T-helper 1 cell treated with Interleukin-12 subunit alpha and Interleukin-12 subunit beta and Interleukin-4 antibody, amounts not matched to agents 30 μg/mL and 1 μg/mL, for 36 hours (primary cell): ENCODE measurements around the gene TCF7.
A peak's percentile ranks its signal among the peaks of the same experiment; 100 is the strongest.

Source experiments
- H3K27ac Mint-ChIP-seq: one replicate; pipeline ENCODE4 v1.8.0; 2021; ENCODE audit warnings: mild to moderate bottlenecking, mixed read lengths
- H3K27me3 Mint-ChIP-seq: one replicate; pipeline ENCODE4 v1.8.0; 2021; ENCODE audit warnings: low read depth, mixed read lengths
- H3K36me3 Mint-ChIP-seq: one replicate; pipeline ENCODE4 v1.8.0; 2021; ENCODE audit warnings: low read depth, mixed read lengths
- H3K4me1 Mint-ChIP-seq: one replicate; pipeline ENCODE4 v1.8.0; 2021; ENCODE audit warnings: low read depth, mixed read lengths
- H3K4me3 Mint-ChIP-seq: one replicate; pipeline ENCODE4 v1.8.0; 2021; ENCODE audit warnings: mild to moderate bottlenecking, moderate library complexity, mixed read lengths
- H3K9me3 Mint-ChIP-seq: one replicate; pipeline ENCODE4 v1.8.0; 2021; ENCODE audit warnings: mixed read lengths

The TCF7 gene

DNA sequence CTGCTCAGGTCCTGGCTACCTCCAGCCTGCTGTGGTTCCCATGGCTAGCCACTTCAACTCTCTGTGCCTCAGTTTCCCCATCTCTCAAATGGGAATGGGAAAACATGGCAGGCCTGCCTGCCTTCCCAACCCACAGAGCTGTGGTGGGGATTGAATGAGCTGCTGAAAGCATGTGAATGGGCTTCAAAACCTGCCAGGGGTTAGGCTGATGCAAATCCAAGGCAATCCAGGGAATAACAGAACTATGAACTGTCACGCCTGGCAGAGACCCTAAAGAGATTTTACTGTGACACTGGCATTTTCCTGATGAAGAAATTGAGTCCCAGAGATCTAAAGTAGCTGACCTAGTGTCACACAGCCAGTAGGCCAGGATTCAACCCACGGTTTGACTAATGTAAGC lies 29.9 kb upstream of the TCF7 start:
- Mint-ChIP-seq H3K27me3 (peaks cover 19% of the 10 kb centered on the region), H3K4me1 (peaks cover 33% of the 10 kb centered on the region), H3K9me3 (no peaks in the 10 kb centered on the region), H3K27ac (no peak overlapping the region), H3K4me3 (no peak overlapping the region), H3K36me3 (peaks cover 2% of the 10 kb centered on the region)

DNA sequence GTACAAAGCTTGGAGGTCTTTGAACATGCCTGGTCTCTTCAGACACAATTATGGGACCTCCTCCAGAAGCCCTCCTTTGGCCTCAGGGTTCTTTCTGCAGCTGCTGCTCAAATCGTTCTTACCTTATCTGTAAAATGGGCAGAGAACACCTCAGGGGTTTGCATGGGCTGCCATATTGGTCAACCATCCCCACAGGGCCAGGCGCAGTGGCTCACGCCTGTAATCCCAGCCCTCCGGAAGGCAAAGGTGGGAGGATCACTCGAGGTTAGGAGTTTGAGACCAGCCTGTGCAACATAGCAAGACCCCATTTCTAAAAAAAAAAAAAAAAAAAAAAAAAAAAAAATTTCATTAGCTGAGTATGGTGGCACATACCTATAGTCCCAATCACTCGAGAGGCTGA lies 29.1 kb upstream of the TCF7 start:
- Mint-ChIP-seq H3K4me3 (no peak overlapping the region), H3K27ac (no peak overlapping the region), H3K9me3 (no peaks in the 10 kb centered on the region), H3K4me1 (peaks cover 33% of the 10 kb centered on the region), H3K36me3 (peaks cover 2% of the 10 kb centered on the region), H3K27me3 (peaks cover 26% of the 10 kb centered on the region)

DNA sequence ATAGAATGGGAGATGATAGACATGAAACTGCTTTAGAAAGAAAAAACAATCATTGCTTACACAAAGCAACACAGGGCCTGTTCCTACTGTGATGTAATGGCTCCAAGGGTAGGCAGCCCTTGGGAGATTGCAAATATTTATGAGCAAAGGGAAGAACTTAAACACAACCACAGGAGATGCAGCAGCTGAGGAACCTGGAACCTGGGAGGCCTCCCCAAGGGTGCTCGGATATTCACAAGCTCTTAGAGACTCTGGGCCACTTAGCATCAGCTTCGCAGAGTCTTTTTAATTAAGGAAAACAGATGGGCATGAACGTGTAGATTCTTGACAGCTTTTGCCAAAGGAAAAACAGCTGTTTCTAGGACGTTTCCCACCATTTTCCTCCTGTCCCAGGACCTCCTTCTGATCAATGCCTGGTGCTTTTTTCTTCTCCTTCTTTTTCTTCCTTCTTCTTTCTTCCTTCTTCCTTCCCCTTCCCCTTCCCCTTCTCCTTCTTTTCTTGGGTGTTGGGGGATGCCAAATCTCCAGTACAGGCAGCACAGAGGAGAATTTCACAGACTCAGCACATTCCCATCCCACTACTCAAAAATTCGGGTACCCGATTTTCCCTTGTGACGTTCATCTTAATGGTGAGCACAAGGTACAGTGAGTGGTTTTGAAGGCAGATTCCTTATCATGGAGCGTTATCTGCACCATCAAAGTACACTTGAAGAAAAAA lies 28.1 kb upstream of the TCF7 start:
- H3K4me1 Mint-ChIP-seq, result peaks cover 42% of the 10 kb centered on the region
- peak overlapping the region; percentile 53 for H3K4me3 Mint-ChIP-seq
- peaks cover 2% of the 10 kb centered on the region for H3K36me3 Mint-ChIP-seq
- H3K9me3 Mint-ChIP-seq, result no peaks in the 10 kb centered on the region
- H3K27ac Mint-ChIP-seq, result peak overlapping the region; percentile 83
- H3K27me3 Mint-ChIP-seq, result peaks cover 33% of the 10 kb centered on the region

DNA sequence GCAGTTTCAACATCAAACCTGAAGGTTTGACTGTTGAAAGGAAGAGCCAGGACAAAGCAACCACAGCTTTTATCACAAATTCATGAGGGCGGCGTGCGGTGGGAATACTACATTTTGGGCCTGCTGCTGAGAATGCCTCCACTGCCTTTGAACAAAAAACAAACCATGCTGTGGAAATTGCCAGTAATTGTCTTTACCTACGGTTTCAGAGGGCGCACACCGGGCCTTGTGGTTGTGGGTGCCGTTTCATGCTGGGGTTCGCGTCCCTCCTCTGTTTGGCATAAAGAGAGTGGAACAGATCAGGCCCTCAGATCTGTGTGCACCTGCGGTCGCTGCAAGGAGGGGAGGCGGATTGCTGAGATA lies 27.6 kb upstream of the TCF7 start:
- Mint-ChIP-seq H3K9me3 (no peaks in the 10 kb centered on the region), H3K4me3 (peak overlapping the region; percentile 53), H3K27ac (peak overlapping the region; percentile 83), H3K27me3 (peaks cover 39% of the 10 kb centered on the region), H3K4me1 (peaks cover 44% of the 10 kb centered on the region), H3K36me3 (peaks cover 2% of the 10 kb centered on the region)

DNA sequence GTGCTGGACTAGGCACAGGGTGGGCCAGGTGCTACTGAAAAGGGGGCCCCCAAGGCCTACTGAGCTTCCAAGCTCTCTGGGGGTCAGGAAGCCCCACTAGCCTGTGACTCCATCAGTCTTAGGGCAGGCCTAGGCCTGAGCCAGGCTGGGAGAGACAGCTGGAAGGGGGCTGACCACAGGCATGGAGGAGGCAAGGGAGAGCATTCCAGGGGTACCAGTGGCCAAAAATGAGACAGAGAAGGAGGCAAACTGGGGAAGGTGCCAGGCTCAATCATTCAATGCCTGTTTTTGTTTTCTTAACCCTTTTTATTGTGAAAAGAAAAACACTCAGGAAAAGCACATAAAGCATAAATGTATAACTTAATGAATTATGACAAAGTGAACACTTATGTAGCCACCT lies 26.2 kb upstream of the TCF7 start:
- Mint-ChIP-seq H3K27ac (no peak overlapping the region), H3K9me3 (no peaks in the 10 kb centered on the region), H3K4me3 (no peak overlapping the region), H3K4me1 (peaks cover 42% of the 10 kb centered on the region), H3K36me3 (peaks cover 2% of the 10 kb centered on the region), H3K27me3 (peaks cover 40% of the 10 kb centered on the region)

DNA sequence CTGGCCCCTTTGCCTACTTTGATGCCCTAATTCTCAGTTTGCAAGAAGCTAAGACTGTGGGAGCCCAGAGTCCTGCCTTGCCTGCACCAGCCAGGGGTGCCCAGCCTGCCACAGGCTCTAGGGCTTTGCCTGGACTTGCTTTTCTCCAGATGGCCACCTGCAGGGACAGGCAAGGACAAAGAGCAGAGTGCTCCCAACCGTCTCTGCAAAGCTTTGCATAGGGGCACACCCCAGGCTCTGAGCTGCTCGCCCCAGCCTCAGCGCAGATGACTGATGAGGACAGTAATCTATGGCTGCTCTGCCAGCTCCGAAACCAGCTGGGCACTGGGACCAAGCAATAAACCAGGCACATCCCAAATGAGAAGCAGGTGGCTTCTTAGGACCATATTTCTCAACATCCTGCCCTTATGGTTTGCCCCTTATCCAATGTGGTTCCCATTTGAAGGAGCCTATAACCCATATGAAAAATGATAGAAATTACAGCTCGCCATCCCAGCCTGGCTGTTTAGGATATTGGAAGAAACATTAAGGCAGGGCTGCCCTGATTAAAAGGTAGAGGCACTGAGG lies 25.4 kb upstream of the TCF7 start:
- H3K4me1 Mint-ChIP-seq, result peaks cover 39% of the 10 kb centered on the region
- peaks cover 43% of the 10 kb centered on the region for H3K27me3 Mint-ChIP-seq
- H3K27ac Mint-ChIP-seq, result no peak overlapping the region
- no peaks in the 10 kb centered on the region for H3K9me3 Mint-ChIP-seq
- no peak overlapping the region for H3K4me3 Mint-ChIP-seq
- peaks cover 2% of the 10 kb centered on the region for H3K36me3 Mint-ChIP-seq

DNA sequence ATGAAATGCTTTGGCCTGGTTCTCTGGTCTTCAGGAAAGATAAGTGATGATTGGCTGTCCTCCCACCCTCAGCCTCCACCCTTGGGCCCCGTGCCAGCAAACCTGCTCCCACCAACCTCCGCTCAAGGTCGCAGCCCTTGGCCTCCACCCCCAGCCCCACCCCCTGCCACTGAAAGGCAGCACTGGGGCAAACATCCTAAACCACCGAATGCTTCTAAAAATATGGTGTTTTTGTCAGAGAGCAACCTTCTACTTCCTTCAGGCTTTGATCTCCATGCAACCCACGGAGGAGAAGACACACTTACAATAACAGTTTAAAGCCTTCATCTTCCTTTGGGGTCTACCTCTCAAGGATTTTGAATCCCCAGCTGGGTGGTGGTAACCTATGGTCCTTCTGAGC lies 24.0 kb upstream of the TCF7 start:
- Mint-ChIP-seq H3K27ac (peak overlapping the region; percentile 66), H3K4me3 (peak overlapping the region; percentile 28), H3K4me1 (peaks cover 38% of the 10 kb centered on the region), H3K27me3 (peaks cover 44% of the 10 kb centered on the region), H3K9me3 (no peaks in the 10 kb centered on the region), H3K36me3 (peaks cover 2% of the 10 kb centered on the region)

DNA sequence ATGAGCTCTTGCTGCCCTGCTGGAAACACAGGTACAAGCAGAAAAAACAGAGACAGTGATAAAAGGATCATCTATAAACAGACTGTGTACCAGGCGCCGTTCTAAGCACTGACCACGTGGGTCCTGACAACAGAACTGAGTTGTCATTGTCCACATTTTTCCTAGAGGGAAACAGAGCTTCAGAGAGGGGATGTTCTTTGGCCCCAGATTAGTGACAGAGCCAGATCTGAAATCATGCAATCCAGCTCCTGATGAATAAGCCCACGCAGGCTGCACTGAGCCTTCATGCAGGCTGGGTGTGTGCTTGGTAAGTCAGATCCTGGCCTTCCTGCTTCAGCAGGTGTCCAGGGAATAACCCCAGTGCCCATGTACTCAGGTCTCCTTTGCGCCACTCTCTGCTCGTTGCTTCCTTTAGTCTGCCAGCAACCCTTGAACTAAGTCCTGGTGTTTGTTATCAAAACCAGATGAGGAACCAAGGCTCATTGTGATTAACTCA lies 22.8 kb upstream of the TCF7 start:
- H3K27ac Mint-ChIP-seq, result no peak overlapping the region
- H3K4me1 Mint-ChIP-seq, result peaks cover 33% of the 10 kb centered on the region
- H3K27me3 Mint-ChIP-seq, result peaks cover 52% of the 10 kb centered on the region
- H3K4me3 Mint-ChIP-seq, result no peak overlapping the region
- H3K9me3 Mint-ChIP-seq, result no peaks in the 10 kb centered on the region
- peaks cover under 1% of the 10 kb centered on the region for H3K36me3 Mint-ChIP-seq

DNA sequence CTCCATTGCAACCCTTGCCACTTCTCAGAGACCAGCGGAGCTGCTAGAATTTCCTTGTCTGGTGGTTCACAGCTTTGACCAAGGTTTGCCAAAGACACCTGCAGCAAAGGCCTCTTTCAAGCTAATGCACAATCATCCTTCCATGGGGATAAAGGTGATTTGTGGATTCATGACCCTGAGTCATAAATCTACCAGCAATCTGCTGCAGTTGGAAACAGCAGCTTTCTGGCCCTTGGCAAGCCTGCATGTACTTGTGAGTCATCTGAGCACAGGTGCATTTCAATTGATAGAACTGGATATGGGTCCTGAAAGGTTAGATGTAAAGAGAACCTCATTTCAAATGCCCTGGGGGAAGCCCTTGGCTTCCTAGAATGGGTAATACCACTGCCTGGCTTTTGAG lies 21.6 kb upstream of the TCF7 start:
- no peak overlapping the region for H3K4me3 Mint-ChIP-seq
- peaks cover 32% of the 10 kb centered on the region for H3K4me1 Mint-ChIP-seq
- H3K36me3 Mint-ChIP-seq, result peaks cover 1% of the 10 kb centered on the region
- no peak overlapping the region for H3K27ac Mint-ChIP-seq
- H3K9me3 Mint-ChIP-seq, result no peaks in the 10 kb centered on the region
- H3K27me3 Mint-ChIP-seq, result peaks cover 61% of the 10 kb centered on the region

DNA sequence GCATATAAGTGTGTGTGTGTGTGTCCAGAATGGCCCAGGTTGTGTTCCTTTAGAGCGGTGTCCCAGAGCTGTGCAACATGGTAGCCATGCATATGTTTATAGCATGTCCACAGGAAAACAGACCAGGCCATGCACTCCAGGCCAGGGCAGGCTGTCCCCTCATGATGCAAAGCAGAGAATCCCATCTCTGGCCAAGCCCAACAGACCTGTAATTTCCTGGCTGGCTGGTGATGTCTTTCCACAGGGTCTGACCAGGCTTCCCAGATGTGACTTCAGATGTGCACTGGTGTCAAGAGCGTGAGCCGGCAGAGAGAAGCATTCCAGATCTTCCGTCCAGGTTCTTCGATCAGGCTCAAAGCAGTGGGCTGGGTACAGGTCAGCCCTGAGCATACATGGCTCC lies 21.1 kb upstream of the TCF7 start:
- peaks cover 62% of the 10 kb centered on the region for H3K27me3 Mint-ChIP-seq
- H3K36me3 Mint-ChIP-seq, result peaks cover 1% of the 10 kb centered on the region
- H3K4me1 Mint-ChIP-seq, result peaks cover 32% of the 10 kb centered on the region
- H3K9me3 Mint-ChIP-seq, result no peaks in the 10 kb centered on the region
- H3K4me3 Mint-ChIP-seq, result no peak overlapping the region
- H3K27ac Mint-ChIP-seq, result no peak overlapping the region

DNA sequence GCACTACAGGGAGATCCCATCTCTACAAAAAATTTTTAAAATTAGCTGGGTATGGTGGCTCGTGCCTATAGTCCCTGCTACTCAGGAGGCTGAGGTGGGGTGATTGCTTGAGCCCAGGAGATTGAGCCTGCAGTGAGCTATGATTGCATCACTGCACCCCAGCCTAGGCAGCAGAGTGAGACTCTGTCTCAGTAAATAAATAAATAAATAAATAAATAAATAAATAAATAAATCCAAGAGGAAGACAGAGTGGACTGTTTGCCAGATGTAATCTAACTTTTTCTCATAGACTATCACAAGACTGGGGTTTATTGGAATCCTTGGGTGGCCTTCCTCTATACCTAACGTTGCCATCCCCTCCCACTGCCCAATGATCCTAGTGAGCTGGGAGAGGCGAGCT lies 19.2 kb upstream of the TCF7 start:
- no peaks in the 10 kb centered on the region for H3K9me3 Mint-ChIP-seq
- no peak overlapping the region for H3K4me3 Mint-ChIP-seq
- peaks cover 65% of the 10 kb centered on the region for H3K27me3 Mint-ChIP-seq
- no peak overlapping the region for H3K27ac Mint-ChIP-seq
- H3K4me1 Mint-ChIP-seq, result peaks cover 32% of the 10 kb centered on the region
- H3K36me3 Mint-ChIP-seq, result peaks cover 1% of the 10 kb centered on the region

DNA sequence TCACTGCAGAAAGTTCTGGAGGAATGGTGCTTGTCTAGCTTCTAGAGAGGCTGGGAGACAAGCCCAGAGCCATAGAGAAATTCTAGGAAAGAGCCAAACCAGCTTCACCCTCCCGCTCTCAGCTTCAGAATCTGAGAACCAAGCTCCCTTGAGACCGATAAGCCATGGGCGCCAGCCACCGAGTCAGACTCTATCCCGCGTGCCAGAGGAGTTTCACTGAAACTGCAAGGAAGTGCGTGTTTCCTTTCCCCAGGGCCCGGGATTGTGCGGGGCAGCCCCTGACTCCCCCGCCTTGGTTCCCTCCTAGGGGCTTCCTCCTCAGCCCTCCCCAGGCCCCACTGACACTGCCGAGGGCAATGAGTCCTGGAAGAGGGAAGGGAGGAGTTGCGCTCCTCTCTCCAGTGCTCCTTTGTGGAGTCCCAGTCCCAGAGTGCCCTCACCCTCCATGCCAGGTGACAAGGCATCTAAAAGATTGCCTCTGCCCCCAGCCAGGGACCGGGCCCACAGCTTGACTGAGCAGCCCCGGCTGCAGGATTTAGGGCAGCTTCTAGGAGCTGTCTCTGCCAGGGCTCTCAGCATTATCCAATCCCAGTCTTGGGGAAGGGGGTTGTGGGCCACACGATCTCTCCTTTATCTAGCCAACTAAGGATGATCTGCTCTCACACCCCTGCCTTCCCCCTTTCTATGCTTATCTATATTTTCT lies 18.4 kb upstream of the TCF7 start:
- Mint-ChIP-seq H3K27me3 (peaks cover 59% of the 10 kb centered on the region), H3K4me1 (peaks cover 32% of the 10 kb centered on the region), H3K9me3 (no peaks in the 10 kb centered on the region), H3K27ac (no peak overlapping the region), H3K4me3 (no peak overlapping the region), H3K36me3 (peaks cover 1% of the 10 kb centered on the region)

DNA sequence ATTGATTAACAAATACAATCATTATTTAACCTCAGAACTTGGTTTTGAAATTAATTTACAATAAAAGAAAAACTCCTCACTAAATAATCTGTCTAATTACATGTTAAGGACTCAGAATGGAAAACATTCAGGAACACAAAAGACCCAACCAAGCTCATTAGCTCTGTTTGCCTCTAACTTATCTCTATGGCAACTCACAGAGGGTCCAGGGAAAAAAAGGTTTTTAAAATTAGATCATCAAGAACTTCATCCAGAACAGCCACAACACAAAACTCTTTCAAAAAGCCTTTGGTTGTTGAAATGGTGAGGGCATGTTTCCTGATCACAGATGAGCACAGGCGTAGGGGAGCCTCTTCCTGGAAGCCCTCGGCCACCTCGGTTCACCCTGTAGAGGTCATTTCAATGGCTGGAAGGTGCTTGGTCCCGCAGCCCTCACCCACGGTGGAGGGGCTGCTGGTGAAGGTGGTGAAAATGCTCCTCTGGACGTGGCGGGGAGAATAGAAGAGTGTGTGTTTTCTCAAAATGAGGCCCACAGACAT lies 17.2 kb upstream of the TCF7 start:
- no peak overlapping the region for H3K27ac Mint-ChIP-seq
- H3K4me1 Mint-ChIP-seq, result peaks cover 28% of the 10 kb centered on the region
- no peaks in the 10 kb centered on the region for H3K9me3 Mint-ChIP-seq

DNA sequence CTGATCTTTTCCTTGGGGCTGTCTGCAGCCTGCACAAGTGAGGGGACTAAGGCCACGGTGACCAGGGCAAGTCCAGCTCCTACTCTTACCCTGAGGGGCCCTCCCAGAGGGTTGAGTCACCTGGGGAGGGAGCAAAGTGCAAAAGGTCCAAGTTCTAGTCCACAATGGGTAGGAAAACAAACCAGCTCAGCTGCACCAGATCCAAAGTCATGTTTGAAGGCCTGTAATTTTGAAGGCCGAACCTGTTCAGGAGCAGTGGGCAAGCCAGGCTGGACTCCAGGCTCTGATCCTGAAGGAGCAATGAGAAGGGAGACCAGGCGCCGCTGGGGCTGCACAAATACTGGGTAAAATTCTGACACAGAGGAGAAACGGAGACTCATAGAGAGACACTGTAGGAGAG lies 15.8 kb upstream of the TCF7 start:
- Mint-ChIP-seq H3K36me3 (peaks cover 1% of the 10 kb centered on the region), H3K27ac (no peak overlapping the region), H3K4me1 (peaks cover 27% of the 10 kb centered on the region), H3K27me3 (peaks cover 46% of the 10 kb centered on the region), H3K9me3 (no peaks in the 10 kb centered on the region), H3K4me3 (no peak overlapping the region)

More for the DNA sequence above, 17.2 kb upstream of the TCF7 start:
- Mint-ChIP-seq H3K36me3 (peaks cover 1% of the 10 kb centered on the region), H3K27me3 (peaks cover 52% of the 10 kb centered on the region), H3K4me3 (no peak overlapping the region)
